Gastrocnemius medialis (tissue), 4 donors: ENCODE results near the gene APOL2.

Source experiments
- CTCF ChIP-seq, 5 experiments: fragments of 450-650 bp in 3 of 5; fragments of 200-600 bp in 2 of 5; sonication (generic) in 2 of 5; IDR thresholded peaks in 4 of 5; conservative IDR thresholded peaks in 1 of 5; 1 replicate in 4 of 5; 2 replicates in 1 of 5; pipeline ENCODE4 v1.5.1; 2016 to 2019; ENCODE audit warnings: antibody characterized with exemption in 5 of 5, mild to moderate bottlenecking in 3 of 5, moderate library complexity in 3 of 5
- POLR2A ChIP-seq, 2 donors: fragments of 450-650 bp; IDR thresholded peaks; one replicate each; pipeline ENCODE4 v1.6.1; 2017; ENCODE audit warnings: antibody characterized with exemption in 2 of 2, mild to moderate bottlenecking in 2 of 2, moderate library complexity in 2 of 2

GRCh38 chr22:36208162-36208765 lies 31.1 kb downstream of the APOL2 start:
- TF ChIP-seq CTCF (IDR thresholded peaks at IDR 0.05 in 4 of 5, conservative IDR thresholded peaks at IDR 0.05 in 1 of 5) (no peak), POLR2A (IDR thresholded peaks at IDR 0.05) (no peak)
